Measurements from ENCODE around the gene SMLR1.

SMLR1 gene

DNA sequence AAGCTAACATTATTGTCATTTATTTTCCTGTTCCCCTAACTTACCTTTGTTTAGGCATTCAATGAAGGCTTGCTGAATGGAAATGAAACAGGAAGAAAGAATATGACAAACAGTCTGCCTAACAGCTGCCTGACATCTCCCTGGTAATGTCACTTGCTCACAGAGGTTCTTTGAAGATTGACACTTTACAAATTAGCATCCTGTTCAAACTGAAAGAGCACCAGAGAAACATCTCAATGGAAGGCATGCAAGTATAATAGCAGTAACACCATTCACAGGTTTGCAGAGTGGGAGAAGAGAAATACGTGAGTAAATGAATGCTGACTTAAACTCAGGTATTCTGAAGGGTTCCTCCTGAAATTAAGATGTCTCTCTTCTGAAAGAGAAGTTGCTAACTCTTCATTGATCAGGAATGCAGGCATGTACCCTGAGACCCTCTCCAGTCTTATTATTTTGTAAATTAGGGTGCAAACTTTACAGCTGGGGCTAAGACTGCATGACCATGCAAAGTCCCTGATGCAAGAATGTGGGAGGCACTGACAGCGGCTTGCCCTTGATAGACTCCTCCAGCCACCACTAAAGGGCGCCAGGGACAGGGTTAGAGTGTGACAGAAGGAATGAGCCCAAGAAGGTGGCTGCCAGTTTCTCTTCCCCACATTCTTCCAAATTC, 1.3 kb upstream of the SMLR1 start:
- DNase-seq (ENCODE audit: low spot score), result no peak

DNA sequence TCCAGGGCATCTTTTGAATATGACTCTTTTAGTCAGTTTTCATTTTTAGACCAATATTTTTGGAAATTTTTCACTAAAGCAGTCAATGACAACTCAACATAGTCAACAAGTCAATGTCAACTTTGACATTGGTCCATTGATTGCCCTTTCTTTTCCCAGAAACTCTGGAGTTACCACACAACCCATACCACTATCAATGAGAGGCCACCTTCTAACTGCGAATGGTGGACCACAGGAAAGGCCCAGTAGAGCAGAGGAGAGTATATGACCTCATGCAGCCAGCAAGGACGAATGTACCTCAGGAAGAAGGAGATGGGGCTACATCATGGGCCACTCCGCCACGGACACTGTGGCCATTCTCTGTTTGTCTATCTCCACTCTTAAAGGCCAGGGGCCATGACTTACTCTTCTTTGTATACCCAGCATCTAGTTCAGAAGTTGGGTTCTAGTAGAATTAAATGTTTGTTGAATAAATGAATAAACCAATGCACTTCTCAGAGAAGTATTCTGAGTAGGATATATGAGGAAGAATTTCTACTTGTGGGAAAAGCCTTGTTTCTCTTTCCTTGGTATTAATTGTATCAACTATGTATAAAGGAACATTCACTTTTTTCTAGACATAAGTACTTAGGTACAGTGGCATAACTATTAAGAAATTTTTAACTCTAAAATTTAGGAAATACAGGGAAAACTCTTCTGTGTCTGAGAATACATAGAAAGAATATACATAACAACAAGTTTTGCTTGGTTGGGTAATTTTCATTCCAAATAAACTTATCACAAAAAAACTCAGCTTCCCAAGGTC, 562 bp upstream of the SMLR1 start:
- DNase-seq (ENCODE audit: low spot score), result no peak

DNA sequence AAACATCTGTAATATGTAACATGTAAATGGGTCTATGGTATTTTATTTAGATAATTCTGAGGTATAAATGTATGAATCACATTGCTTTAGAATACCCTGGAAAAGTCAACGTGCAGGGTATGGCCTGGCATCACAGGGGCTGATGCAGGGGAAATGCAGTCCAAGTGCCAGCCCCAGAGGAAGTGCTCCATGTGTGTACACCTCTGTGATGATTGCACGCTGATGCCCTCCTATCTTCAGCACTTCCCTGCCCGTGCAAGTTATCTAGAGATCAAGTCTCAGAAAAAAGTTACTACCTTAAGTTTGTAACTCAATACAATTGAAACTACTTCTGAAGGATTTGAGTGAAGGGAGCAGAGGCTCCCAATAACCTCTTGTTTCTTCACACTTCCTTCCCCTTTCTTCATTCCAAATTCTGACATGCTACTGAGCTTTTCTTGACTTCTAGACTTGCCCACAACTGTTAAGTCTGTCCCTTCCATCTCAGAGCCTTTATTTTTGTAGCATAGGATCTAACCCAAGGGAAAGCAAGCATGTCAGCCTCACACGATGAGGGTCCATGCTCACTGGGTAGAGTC, 2.2 kb downstream of the SMLR1 start:
- DNase-seq (ENCODE audit: low spot score), result no peak

- no peak for DNase-seq (ENCODE audit: low spot score)
Observed at GRCh38 chr6:130831607-130832006, 4.4 kb downstream of the SMLR1 start.

DNA sequence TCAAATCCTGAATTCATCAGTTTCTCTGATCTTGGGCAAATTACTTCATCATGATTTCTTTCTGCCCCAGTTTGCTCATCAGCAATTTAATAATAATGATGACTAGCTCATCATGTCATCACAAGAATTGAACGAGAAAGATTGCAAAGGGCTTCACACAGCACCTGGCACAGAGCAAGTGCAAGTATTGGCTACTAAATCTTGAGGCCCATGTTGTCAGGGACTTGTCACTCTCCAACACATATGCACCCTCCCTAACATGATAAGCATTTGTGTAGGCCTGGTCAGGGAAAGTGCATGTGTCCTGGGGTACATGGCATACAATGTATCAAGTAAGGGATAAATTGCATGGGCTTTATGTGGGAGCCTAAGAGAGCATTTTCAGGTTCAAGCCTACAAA, 6.4 kb downstream of the SMLR1 start:
- no peak for DNase-seq (ENCODE audit: low spot score)

DNA sequence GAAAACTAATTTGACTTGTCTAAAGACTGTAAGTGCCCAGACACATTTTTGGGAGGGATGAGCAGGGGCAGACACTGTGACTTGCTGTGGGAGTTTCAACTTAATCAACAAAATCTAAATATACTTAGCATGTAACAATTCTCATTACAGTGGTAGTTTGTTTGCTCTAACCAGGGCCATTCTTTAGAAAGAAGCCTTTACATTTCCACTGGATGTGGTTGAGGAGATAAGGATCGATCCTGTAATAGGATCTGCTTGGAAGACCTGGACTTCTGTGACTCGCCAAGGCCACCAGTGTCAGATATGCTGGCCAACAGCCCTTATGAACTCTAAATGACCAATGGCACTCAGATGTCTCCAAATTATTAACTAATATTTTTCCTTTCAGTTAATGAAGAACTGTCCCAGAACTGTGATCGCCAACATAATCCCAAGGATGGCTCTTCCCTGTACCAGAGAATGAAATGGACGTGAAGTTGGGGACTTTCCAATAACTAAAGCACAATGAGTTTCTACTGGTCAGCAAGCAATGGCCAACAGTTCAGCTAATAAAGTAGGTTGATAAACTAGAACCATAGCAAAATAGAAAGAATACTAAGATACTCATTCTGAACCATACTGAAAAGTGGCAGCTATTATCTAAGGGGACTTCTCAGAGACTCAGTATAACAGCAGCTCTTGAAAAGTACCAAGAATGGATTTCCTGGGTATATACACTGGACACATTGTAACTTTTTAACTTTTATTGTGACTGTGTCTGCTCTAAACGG, 7.5 kb downstream of the SMLR1 start:
- DNase-seq (ENCODE audit: low spot score), result no peak

DNA sequence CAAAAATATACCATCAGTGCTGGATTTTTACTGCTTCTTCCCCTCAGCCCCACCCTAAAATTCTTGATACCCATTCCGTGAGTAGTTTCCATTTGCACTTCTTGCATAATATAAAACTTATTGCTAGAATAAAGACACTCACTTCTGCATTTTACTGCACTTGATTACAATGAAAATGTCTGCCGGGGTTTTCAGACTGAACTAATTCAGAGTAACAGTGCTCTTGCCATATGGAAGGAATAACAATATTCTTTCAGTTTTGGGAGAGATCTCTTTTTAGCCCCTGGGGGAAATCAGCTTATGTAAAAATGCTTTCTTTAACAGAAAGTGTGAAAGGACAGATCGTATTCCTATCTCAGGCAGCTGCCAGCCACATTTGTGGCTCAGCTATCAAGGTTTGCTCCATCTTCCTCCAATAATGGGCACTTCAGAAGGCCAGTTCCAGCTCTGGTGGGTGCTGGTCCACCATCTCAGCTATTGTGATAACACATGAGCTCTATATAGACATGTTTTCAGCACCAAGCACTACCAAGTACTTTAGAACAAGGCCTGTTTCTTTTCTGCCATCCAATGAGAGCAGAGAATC, 8.9 kb downstream of the SMLR1 start:
- DNase-seq (ENCODE audit: low spot score), result no peak

GRCh38 chr6:130837067-130837466, 9.9 kb downstream of the SMLR1 start:
- no peak for DNase-seq (ENCODE audit: low spot score)

GRCh38 chr6:130838250-130838860, 11.1 kb downstream of the SMLR1 start:
- no peak for DNase-seq (ENCODE audit: low spot score)

GRCh38 chr6:130838951-130839350, 11.7 kb downstream of the SMLR1 start:
- no peak for DNase-seq (ENCODE audit: low spot score)

- DNase-seq (ENCODE audit: low spot score), result no peak
Observed at GRCh38 chr6:130839379-130839778, 12.2 kb downstream of the SMLR1 start.

- DNase-seq (ENCODE audit: low spot score), result no peak
Observed at GRCh38 chr6:130840050-130840449, 12.8 kb downstream of the SMLR1 start.

DNA sequence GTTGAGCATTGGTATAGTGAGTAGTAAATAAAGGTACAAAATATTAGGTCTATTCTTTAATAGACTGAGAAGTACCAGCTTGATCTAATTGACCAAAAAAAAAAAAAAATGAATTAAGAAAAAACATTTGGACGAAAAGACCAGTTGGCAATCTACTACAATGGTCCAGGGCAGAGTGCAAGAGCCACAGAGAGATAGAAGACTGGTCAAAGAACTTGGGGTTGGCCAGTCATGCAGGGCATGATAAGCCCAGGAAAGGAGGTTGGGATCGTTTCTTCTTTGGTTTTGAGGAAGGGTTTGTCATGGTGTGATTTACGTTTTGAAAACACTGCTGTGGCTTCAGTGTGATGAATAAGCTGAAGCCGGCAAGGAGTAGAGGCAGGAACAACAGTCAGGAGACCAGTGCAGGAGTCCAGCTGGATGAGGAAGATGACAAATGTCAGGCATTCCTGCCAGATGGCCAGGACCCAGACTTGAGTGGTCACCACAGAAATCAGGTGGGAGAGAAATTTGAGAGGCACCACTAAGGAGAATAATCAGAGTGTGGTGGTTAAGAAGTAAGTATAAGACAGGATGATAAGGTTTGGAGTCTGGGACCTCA, 14.0 kb downstream of the SMLR1 start:
- DNase-seq (ENCODE audit: low spot score), result no peak

DNA sequence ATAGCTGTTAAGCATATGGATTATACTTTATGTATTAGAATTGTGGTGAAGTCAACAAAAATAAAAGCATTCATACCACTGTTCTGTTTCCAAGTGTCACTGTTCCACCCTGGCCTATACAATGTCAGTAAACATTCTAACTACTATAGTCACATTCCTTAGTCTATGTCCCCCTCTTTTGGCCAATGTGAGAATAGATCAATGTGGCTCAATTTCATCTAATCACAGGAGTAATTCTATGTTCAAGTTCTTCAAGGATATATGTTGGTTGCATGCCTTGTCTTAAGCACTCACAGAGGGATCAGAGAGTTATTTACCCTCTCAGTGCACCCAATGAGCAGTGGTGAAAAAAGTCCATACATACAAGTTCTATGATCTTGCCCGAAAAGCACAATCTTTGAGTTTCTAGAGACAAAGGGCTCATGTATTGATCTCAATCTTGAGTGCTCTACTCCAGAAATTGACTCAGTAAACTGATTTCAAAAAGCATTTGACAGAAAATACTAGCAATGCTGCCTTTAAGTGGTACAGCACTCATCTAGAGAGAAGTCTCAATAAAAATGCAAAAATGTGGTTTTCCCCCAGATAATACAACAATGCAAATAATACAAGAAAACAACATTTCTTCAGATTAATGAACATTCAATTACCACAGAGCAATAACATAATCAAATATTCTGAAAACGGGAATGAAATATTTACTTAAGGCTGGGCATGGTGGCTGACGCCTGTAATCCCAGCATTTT, 16.5 kb downstream of the SMLR1 start:
- no peak for DNase-seq (ENCODE audit: low spot score)

- no peak for DNase-seq (ENCODE audit: low spot score)
Observed at GRCh38 chr6:130846501-130846900, 19.3 kb downstream of the SMLR1 start.

- no peak for DNase-seq (ENCODE audit: low spot score)
Observed at GRCh38 chr6:130847001-130847910, 20.1 kb downstream of the SMLR1 start.

- DNase-seq (ENCODE audit: low spot score), result no peak
Observed at GRCh38 chr6:130848945-130849344, 21.7 kb downstream of the SMLR1 start.

DNA sequence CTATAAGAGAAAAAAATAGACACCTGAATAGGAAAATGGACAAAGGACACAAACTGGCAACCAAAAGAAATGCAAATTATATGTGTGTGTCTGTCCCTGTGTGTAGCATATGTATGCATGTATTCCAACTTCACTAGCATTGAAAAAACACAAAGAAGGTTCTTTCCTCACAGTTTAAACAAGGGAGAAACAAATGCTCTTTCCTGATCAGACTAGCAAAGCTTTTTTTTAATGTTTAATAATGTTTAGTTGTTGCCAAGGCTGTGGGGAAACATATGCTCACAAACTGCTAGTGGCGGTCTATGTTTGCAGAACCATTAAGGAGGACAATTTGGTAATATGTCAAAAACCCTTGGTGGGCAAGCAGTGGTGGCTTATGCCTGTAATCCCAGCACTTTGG, 22.4 kb downstream of the SMLR1 start:
- no peak for DNase-seq (ENCODE audit: low spot score)

- DNase-seq (ENCODE audit: low spot score), result no peak
Observed at GRCh38 chr6:130851026-130851425, 23.8 kb downstream of the SMLR1 start.

Data from HuH-7.5 (cell line).